Colonic mucosa (tissue), 2 donors: ENCODE results near the gene CCR1. TPM values are rescaled to one million over a fixed set of nuclear protein-coding genes. Genes with fewer than 3 reads are reported as not detected.

Experiments used
- total RNA-seq, 2 donors: library from RNA; stranded (reverse); fragmentation: NEBNext Ultra II Directional in 1 of 2; extraction: Animal tissue kit (Norgen Biotek cat#: 25700) in 1 of 2; gene quantifications; one replicate each; pipeline ENCODE4 v1.2.1, GENCODE V29; 2021
- donor health status: DM: no; HTN: no; CAD: no.
- donor health status: DM: no; HTN: no; CAD: no.

The CCR1 gene
- total RNA-seq, 2 donors from 2014 or later, result 0.57 to 6.0 TPM

Other genes with a start within 250 kb of the CCR1 start
- gene FYCO1, start 212.5 kb downstream of the CCR1 start, total RNA-seq, result 10 to 100 TPM; 21.7 to 30.8 TPM
- under 1 TPM; 0.05 to 0.17 TPM for gene XCR1, start 180.8 kb downstream of the CCR1 start, total RNA-seq
- gene CCR3, start 34.1 kb upstream of the CCR1 start, total RNA-seq, result not detected
- 1 to 10 TPM; 1.5 to 3.0 TPM for gene CCR2, start 145.8 kb upstream of the CCR1 start, total RNA-seq
- gene CCR5, start 162.6 kb upstream of the CCR1 start, total RNA-seq, result 1 to 10 TPM in 1 of 2 donors, under 1 TPM in 1; 0.57 to 1.9 TPM
- gene CCRL2, start 198.9 kb upstream of the CCR1 start, total RNA-seq, result 10 to 100 TPM; 10.9 to 17.6 TPM